Naive thymus-derived CD8-positive, alpha-beta T cell (primary cell): Measurements from ENCODE around the gene YIF1A. TPM values are rescaled to one million over a fixed set of nuclear protein-coding genes. Genes with fewer than 3 reads are reported as not detected.
A peak's percentile ranks its signal among the peaks of the same experiment; 100 is the strongest.

Experiments
- ATAC-seq, 2 donors: fragments of 150-1000 bp; cut with Tn5 transposase in 1 of 2; sonication (Bioruptor Pico), chemical (Tn5 transposase) in 1 of 2; 1 replicate in 1 of 2; 2 replicates in 1 of 2; pipeline ENCODE4 v1.10.0; 2021; ENCODE audit warnings: mild to moderate bottlenecking in 2 of 2, moderate library complexity in 2 of 2
- POLR2A ChIA-PET: fragments of 350-600 bp; sonication (Branson Sonifier 250); formaldehyde crosslinking; loops from one replicate; lab custom pipeline; 2021; ENCODE audit warnings: antibody characterized with exemption; lab: Charles Lee
- DNase-seq, 10 donors: peaks; one replicate each; pipeline versions ENCODE4 v3.0.0 to v3.0.0-alpha.2; 2020 to 2022
- H3K27ac Mint-ChIP-seq, 10 donors: one replicate each; pipeline ENCODE4 v1.8.0; 2020 to 2022; ENCODE audit warnings: mild to moderate bottlenecking in 10 of 10, mixed read lengths in 10 of 10, moderate library complexity in 4 of 10, inconsistent platforms in 1 of 10
- H3K27me3 Mint-ChIP-seq, 5 donors: one replicate each; pipeline ENCODE4 v1.8.0; 2021 to 2022; ENCODE audit warnings: mixed read lengths in 5 of 5
- H3K36me3 Mint-ChIP-seq, 3 donors: one replicate each; pipeline ENCODE4 v1.8.0; 2020 to 2022; ENCODE audit warnings: mixed read lengths in 3 of 3, mild to moderate bottlenecking in 2 of 3, inconsistent platforms in 1 of 3
- H3K4me1 Mint-ChIP-seq, 4 donors: one replicate each; pipeline ENCODE4 v1.8.0; 2021 to 2022; ENCODE audit warnings: mixed read lengths in 4 of 4
- H3K4me3 Mint-ChIP-seq, 10 donors: one replicate each; pipeline ENCODE4 v1.8.0; 2020 to 2022; ENCODE audit warnings: mild to moderate bottlenecking in 10 of 10, mixed read lengths in 10 of 10, moderate library complexity in 6 of 10, inconsistent platforms in 1 of 10
- H3K9me3 Mint-ChIP-seq, 9 donors: one replicate each; pipeline ENCODE4 v1.8.0; 2020 to 2022; ENCODE audit warnings: mixed read lengths in 9 of 9, mild to moderate bottlenecking in 3 of 9, inconsistent platforms in 1 of 9, moderate library complexity in 1 of 9
- polyA plus RNA-seq, 3 donors: library from polyadenylated mRNA; unstranded; fragments of 300-500 nt; fragmentation: Illumina TruSeq; gene quantifications; one replicate each; pipeline ENCODE4 v1.2.3, GENCODE V29; 2021
- total RNA-seq, 8 experiments: library from RNA in 2 of 8; stranded (reverse) in 2 of 8; gene quantifications; one replicate each; pipeline ENCODE4 v1.2.3 and lab custom pipeline; 2021 to 2026

Gene YIF1A
- total and polyA plus RNA-seq, 5 experiments from 2014 or later: 26.9 to 59.9 (median 49.1) TPM

DNA sequence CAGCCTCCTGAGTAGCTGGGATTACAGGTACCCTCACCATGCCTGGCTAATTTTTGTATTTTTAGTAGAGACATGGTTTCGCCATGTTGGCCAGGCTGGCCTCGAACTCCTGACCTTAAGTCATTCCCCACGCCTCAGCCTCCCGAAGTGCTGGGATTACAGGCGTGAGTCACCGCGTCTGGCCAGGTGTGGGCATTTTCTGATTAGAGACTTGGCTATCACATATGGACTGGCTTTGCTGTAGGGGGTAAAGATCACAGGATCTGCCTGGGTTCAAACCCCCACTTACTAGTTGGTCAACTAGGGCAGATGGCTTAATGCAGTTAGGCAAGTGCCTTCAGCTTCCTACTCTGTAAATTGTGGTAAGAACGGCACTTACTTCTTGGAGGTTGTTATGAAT, 21.4 kb upstream of the YIF1A start:
- ATAC-seq (no peak), DNase-seq (no peak)
- POLR2A ChIA-PET: interaction anchor here (0.7 to 4.8 kb wide), 3 partner anchors 20 to 954 kb away, joined by 3 to 45 read pairs (median 12); no protein-coding TSS in a partner anchor
- Mint-ChIP-seq H3K9me3 (no peaks in the 10 kb centered on the region), H3K4me3 (no peak overlapping the region), H3K27ac (peak overlapping the region in 1 of 10 donors; percentile 47), H3K27me3 (no peaks in the 10 kb centered on the region), H3K36me3 (peaks cover 0 to 2% (median 0%) of the 10 kb centered on the region in 3 donors), H3K4me1 (peaks cover 7 to 18% (median 12%) of the 10 kb centered on the region in 4 donors)

DNA sequence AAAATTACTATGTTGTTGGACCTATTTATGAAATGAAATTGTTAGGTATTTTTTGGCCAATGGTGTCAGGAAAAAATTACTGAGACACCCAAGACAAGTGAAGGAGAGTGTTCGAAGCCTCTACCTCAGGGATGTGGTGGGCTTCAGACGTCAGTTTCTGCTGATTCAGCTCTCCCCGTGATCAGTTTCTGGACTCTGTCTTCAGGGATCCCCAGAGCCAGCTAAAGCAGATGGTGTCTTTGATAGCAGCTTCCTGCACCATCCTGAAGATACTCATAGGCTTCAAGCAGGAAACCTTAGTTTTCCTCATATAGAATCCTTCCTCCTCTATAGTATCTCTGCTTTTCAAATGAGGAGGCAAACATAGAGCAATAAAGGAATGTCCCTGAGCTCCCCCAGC, 20.5 kb upstream of the YIF1A start:
- peak overlapping the region in 1 of 10 donors; percentile 14 for H3K4me3 Mint-ChIP-seq
- H3K36me3 Mint-ChIP-seq: no peaks in the 10 kb centered on the region
- POLR2A ChIA-PET: interaction anchor here (4.8 kb wide), 1 partner anchor 21 kb away, joined by 45 read pairs; no protein-coding TSS in a partner anchor

DNA sequence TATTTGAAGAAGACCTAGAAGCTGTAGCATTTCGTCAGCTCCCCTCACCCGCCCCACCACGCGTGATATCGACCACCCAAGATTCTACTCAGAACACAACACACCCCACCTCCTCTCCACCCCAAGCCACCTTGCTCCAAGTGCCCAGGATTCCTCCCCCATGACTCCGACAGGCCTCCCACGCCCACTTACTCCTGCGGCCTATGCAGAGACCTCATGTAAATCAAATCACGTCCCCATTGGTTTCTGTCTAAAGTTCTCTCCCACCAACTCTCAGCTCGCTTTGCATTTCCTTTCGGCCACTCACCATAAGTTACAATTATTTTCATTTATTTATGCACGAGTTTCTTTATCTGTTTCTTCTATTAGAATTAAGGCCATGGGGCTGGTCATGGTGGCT, 13.7 kb upstream of the YIF1A start:
- Mint-ChIP-seq H3K36me3 (no peaks in the 10 kb centered on the region), H3K9me3 (no peaks in the 10 kb centered on the region), H3K4me1 (no peaks in the 10 kb centered on the region), H3K27me3 (no peaks in the 10 kb centered on the region), H3K4me3 (no peak overlapping the region), H3K27ac (no peak overlapping the region)
- ATAC-seq: no peak
- POLR2A ChIA-PET: interaction anchor here (1.0 kb wide), 1 partner anchor 14 kb away, joined by 3 read pairs; the partner anchor contains the start of gene YIF1A
- DNase-seq: no peak

More for the DNA sequence above, 20.5 kb upstream of the YIF1A start:
- ATAC-seq: no peak
- Mint-ChIP-seq H3K27me3 (no peaks in the 10 kb centered on the region), H3K27ac (peak overlapping the region in 2 of 10 donors; percentile 13 to 51), H3K9me3 (no peaks in the 10 kb centered on the region), H3K4me1 (peaks cover 3 to 12% (median 7%) of the 10 kb centered on the region in 4 donors)
- no peak for DNase-seq

DNA sequence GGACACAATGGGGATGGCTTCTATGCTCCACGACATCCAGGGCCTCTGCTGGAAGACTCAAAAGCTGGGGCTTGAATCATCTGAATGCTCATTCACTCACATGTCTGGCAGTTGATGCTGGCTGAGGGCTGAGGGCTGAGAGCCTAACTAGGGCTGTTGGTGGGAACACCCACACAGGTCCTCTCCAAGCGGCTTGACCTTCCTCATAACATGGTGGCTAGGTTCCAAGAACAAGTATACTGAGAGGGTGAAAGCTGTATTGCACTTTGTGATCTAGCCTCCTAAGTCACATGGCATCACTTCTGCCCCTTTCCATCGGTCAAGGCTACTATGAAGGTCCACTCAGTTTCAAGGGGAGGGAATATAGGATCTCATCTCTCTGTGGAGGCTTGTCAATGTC, 10.2 kb upstream of the YIF1A start:
- Mint-ChIP-seq H3K27ac (no peak overlapping the region), H3K4me3 (no peak overlapping the region), H3K36me3 (no peaks in the 10 kb centered on the region), H3K4me1 (no peaks in the 10 kb centered on the region), H3K27me3 (peaks cover 0 to 3% (median 0%) of the 10 kb centered on the region in 5 donors), H3K9me3 (no peaks in the 10 kb centered on the region)
- no peak for ATAC-seq
- POLR2A ChIA-PET: no interaction called here
- no peak for DNase-seq

DNA sequence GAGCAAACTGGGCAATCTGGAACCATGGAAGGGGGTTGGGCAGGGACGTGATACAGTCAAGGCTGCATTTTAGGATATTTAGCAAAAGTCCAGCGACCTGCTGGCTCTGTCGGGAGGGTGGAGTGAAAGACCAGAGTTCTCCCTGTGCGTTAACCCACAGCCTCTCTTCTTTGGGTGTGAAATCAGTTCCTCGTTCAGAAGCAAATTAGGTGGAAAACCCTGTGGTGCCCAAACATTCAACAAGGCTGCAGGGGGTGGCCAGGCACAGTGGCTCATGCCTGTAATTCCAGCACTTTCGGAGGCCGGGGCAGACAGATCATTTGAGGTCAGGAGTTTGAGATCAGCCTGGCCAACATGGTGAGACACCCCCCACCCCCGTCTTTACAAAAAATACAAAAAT, 8.7 kb upstream of the YIF1A start:
- Mint-ChIP-seq H3K36me3 (no peaks in the 10 kb centered on the region), H3K9me3 (no peaks in the 10 kb centered on the region), H3K27me3 (peaks cover 2 to 14% (median 11%) of the 10 kb centered on the region in 5 donors), H3K4me3 (no peak overlapping the region), H3K4me1 (peaks cover 2 to 9% (median 4%) of the 10 kb centered on the region in 4 donors), H3K27ac (no peak overlapping the region)
- POLR2A ChIA-PET: interaction anchor here (0.6 to 1.3 kb wide), 3 partner anchors 8 to 34 kb away, joined by 3 to 5 read pairs (median 3); partner anchors contain the start of gene YIF1A
- DNase-seq: no peak
- ATAC-seq: no peak

DNA sequence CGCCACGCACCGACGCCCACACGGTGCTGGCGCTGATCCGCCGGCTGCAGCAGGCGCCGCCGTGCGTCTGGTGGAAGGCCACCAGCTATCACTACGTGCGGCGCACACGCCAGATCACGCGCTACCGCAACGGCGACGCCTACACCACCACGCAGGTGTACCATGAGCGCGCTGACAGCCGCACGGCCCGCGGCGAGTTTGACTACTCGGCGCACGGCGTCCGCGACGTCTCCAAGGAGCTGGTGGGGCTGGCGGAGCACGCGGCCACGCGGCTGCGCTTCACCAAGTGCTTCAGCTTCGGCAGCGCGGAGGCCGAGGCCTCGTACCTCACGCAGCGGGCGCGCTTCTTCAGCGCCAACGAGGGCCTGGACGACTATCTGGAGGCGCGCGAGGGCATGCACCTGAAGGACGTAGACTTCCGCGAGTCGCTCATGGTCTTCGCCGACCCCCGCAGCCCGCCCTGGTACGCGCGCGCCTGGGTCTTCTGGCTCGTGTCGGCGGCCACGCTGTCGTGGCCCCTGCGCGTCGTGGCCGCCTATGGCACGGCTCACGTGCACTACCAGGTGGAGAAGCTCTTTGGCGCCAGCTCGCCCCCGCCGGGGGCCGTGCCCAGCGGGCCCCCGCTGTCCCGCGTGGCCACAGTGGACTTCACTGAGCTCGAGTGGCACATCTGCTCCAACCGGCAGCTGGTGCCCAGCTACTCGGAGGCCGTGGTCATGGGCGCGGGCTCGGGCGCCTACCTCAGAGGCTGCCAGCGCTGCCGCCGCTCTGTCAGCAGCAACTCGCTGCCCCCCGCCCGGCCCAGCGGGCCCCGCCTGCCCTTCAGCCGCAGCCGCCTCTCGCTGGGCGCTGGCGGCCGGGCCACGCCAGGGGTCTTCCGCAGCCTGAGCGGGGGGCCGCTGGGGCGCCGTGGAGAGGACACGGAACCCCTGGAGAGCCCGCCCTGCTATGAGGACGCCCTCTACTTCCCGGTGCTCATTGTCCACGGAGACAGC, 6.0 kb upstream of the YIF1A start:
- no peak for DNase-seq
- POLR2A ChIA-PET: no interaction called here
- H3K27me3 Mint-ChIP-seq: peaks cover 2 to 21% (median 13%) of the 10 kb centered on the region in 5 donors
- H3K36me3 Mint-ChIP-seq: no peaks in the 10 kb centered on the region
- peaks cover 9 to 25% (median 17%) of the 10 kb centered on the region in 4 donors for H3K4me1 Mint-ChIP-seq
- no peak for ATAC-seq
- H3K27ac Mint-ChIP-seq: no peak overlapping the region
- H3K9me3 Mint-ChIP-seq: no peaks in the 10 kb centered on the region
- no peak overlapping the region for H3K4me3 Mint-ChIP-seq

DNA sequence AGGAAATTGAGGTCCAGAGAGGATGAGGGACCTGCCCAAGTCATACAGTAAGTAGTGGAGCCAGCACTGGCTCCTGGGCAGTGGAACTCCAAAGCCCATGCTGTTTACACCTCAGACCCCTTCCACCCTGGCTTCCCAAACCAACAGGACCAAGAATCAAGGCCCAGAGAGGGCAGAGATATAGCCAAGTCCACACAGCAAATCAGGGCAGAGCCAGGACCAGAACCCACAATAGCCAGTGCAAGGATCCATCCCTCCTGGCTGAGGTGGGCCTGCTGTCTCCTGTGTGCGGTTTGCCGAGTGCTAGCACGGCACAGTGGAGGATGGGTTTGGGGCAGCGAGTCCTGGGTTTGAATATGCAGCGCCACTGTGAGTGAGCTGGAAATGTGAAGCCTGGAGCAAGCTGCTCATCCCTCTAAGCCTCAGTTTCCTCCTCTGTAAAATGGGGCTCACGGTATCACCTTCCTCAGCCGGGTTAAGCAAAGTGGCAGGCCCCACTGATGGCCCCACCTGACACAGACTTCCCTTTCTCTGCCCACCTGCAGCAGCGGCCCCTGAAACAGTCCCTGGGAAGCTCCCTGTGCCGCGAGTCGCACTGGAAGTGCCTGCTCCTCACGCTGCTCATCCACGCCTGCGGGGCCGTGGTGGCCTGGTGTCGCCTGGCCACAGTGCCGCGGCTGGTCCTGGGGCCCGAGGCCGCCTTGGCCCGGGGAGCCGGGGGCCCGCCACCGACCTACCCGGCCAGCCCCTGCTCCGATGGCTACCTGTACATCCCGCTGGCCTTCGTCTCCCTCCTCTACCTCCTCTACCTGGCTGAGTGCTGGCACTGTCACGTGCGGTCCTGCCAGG, 5.1 kb upstream of the YIF1A start:
- Mint-ChIP-seq H3K27me3 (peaks cover 2 to 23% (median 13%) of the 10 kb centered on the region in 5 donors), H3K4me3 (peak overlapping the region in 1 of 10 donors; percentile 55), H3K9me3 (no peaks in the 10 kb centered on the region), H3K27ac (peak overlapping the region in 1 of 10 donors; percentile 21), H3K36me3 (no peaks in the 10 kb centered on the region), H3K4me1 (peaks cover 16 to 35% (median 25%) of the 10 kb centered on the region in 4 donors)
- POLR2A ChIA-PET: interaction anchor here (0.6 kb wide), 1 partner anchor 872 kb away, joined by 6 read pairs; no protein-coding TSS in a partner anchor
- DNase-seq: no peak
- no peak for ATAC-seq

DNA sequence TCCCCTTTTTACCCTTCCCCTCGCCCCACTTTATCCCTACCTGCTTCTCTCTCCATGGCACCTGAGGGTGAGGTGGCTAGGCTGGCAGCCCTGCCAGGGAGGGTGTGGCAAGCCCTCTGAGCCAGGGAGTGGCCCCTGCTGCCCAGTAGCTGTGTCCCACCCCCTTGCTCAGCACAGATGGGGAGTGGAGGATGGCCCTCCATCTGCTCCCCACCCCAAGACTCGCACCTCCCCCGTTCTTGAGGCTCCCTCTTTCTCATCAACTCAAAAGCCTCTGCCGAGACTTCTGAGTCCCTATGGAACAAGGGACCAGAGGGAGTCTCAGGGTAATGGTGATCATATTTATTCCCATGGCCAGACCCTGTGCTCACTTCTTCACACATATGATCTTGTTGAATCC, 4.4 kb upstream of the YIF1A start:
- no peaks in the 10 kb centered on the region for H3K36me3 Mint-ChIP-seq
- H3K4me1 Mint-ChIP-seq: peaks cover 18 to 36% (median 28%) of the 10 kb centered on the region in 4 donors
- DNase-seq: no peak
- POLR2A ChIA-PET: no interaction called here
- no peaks in the 10 kb centered on the region for H3K9me3 Mint-ChIP-seq
- peak overlapping the region in 5 of 10 donors; percentile 18 to 55 (median 43) for H3K4me3 Mint-ChIP-seq
- H3K27me3 Mint-ChIP-seq: peaks cover 2 to 23% (median 13%) of the 10 kb centered on the region in 5 donors
- H3K27ac Mint-ChIP-seq: peak overlapping the region in 1 of 10 donors; percentile 21
- ATAC-seq: no peak

DNA sequence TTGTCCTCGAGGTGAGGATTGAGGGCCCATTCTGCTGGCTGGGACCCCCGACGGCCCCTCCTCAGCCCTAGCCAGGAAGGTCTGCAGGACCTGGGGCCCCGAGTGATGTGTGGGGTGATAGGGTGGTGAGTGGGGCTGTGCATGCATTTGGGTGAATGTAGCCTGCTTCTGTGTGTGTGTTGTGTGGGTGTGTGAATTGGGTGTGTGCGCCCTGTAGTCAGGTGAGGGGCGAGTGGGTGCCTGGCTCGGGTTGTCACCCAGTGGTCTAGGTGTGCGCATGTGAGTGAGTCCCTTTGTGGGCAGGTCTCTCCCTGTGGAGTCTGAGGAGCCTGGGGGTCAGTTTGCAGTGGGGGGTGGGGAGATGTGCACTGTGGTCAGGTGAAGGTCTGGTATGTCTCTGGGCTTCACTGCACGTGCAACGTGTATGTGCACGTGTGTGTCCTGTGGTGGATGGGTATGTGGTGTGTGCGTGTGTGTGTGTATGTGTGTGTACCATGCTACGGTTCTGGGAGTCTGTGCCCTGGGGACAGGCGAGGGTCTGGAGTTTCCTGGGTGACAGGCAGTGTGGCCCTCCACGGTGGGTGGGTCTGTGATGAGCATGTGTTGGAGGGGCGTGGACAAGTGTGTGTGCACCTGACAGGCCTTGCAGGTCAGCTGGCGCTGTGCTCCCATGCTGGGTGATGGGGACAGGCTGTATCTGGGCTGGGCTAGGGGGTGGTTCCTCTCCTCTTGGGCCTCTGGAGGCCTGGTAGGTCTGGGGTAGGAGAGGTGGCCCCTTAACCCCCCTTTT, 3.8 kb upstream of the YIF1A start:
- ATAC-seq (no peak), DNase-seq (no peak)
- Mint-ChIP-seq H3K4me3 (peak overlapping the region; percentile 50 to 85 (median 58)), H3K9me3 (no peaks in the 10 kb centered on the region), H3K27ac (no peak overlapping the region), H3K27me3 (peaks cover 2 to 23% (median 13%) of the 10 kb centered on the region in 5 donors), H3K4me1 (peaks cover 19 to 40% (median 33%) of the 10 kb centered on the region in 4 donors), H3K36me3 (no peaks in the 10 kb centered on the region)
- POLR2A ChIA-PET: no interaction called here

DNA sequence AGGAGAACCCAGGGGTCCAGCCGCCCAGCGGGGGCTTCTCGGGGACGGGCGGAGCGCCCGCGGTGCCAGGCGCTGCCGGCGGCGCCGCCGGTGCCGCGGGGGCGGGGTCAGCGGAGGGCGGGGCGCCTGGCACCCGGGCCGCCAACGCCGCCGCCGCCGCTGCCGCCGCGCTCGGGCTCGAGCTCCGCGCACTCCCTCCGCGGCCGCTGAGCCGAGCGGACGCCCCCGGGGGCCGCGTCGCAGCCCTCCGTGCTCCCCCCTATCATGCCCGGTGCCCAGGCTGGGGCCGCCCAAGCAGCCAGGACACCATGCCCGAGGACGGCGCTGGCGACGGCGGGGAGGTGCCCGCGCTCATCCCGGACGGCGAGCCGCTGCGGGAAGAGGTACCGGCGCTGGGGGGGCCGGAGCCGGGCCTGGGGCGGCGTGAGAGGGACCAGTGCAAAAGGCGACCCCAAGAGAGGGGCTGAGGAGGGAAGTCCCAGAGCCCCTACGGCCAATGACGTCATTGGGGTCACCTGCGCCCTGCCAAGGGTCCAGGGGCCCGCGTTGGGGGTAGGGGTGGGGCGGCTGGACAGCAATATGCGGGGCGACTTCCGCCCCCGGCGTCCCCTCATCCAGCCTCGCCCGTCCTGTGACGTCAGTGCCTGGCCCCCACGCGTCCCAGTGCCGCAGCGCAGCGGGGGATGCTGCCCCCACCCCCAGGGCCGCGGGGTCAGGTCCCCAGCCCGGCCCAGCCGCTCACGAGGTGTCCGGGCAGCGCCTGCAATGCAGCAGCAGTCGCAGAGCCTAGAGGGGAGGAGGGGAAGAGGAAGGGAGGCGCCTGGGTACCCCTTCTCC, 3.0 kb upstream of the YIF1A start, which contains the start of gene TMEM151A:
Gene TMEM151A, plus strand, starts transcription at position 189 of the 837 bp plus-strand sequence. Its CDS starts 120 bp downstream, at position 309.
- peaks cover 19 to 41% (median 40%) of the 10 kb centered on the region in 4 donors for H3K4me1 Mint-ChIP-seq
- POLR2A ChIA-PET: interaction anchor here (0.6 to 1.2 kb wide), 3 partner anchors 9 to 303 kb away, joined by 3 to 6 read pairs (median 5); no protein-coding TSS in a partner anchor
- peak within 1 kb of the TSS; percentile 84 to 96 (median 92) for H3K4me3 Mint-ChIP-seq
- H3K36me3 Mint-ChIP-seq: no peaks in the 10 kb centered on the region
- peak within 1 kb of the TSS in 3 of 10 donors; percentile 43 to 95 (median 59) for H3K27ac Mint-ChIP-seq
- DNase-seq (peak in 2 of 10 donors; percentile 42 to 62), ATAC-seq (no peak)
- H3K9me3 Mint-ChIP-seq: no peaks in the 10 kb centered on the region
- peaks cover 2 to 23% (median 13%) of the 10 kb centered on the region in 5 donors for H3K27me3 Mint-ChIP-seq
